ENCODE measurements around the gene AK3. TPM values are rescaled to one million over a fixed set of nuclear protein-coding genes. Genes with fewer than 3 reads are reported as not detected.

Gene AK3
- total RNA-seq, 2 donors from 2014 or later: 51.5 to 59.8 TPM

DNA sequence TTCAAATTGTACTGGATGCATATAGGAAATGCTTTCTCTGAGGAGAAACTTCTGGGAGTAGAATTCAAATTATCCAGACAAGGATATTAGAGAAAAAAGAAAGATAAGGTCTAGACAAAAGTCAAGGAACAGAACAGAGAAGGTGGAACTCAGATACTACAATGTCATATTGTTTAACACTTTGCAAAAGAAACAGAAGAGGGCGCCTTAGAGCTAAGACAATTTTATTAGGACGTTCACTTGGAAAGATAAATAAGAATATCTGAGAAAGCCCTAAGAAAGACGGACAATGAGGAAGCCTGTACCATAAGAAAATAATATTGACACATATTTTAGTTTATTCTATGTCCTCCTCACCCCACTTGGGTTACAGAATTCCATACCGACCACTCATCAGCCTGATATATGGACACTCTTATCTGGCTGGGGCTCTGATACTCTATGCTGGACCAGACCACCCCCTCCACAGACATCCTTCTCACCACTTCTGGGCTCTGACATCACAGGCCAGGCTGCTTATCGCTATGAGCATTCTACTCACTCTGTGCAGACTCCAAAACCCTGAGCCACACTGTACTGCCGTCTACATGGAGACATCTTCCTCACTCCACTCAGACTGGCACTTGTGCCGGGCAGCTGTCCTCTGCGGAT, 9.1 kb upstream of the AK3 start:
- H3K36me3 ChIP-seq (ENCODE audit: control insufficient read depth, insufficient read depth, low read length): no peaks in the 10 kb centered on the region
- H3K27me3 ChIP-seq (ENCODE audit: control insufficient read depth, insufficient read depth, low read length, poor library complexity, severe bottlenecking): no peaks in the 10 kb centered on the region
- no peak overlapping the region for H3K9ac ChIP-seq (ENCODE audit: extremely low read depth, low read length, poor library complexity, severe bottlenecking)
- peak; percentile 80 for TF ChIP-seq CTCF (conservative IDR thresholded peaks at IDR 0.05)
- peaks cover 5% of the 10 kb centered on the region for H3K9me3 Mint-ChIP-seq
- 55 to 73% methylated on average over 5 to 7 of the region's 8 CpGs for WGBS, 2 experiments (ENCODE audit: insufficient coverage in 1 of 2, insufficient read length in 1 of 2)
- no peak overlapping the region for H3K27ac Mint-ChIP-seq
- H3K4me1 Mint-ChIP-seq: no peaks in the 10 kb centered on the region
- no peak overlapping the region for H3K4me3 Mint-ChIP-seq
- no peaks in the 10 kb centered on the region for H3K36me3 Mint-ChIP-seq (ENCODE audit: low read depth)
- H3K4me1 ChIP-seq (ENCODE audit: control insufficient read depth, insufficient read depth, low read length): no peaks in the 10 kb centered on the region
- H3K27ac ChIP-seq (ENCODE audit: low read depth, low read length): no peak overlapping the region
- no peak for DNase-seq
- no peak overlapping the region for H3K4me3 ChIP-seq (ENCODE audit: low read length)
- H3K9me3 ChIP-seq (ENCODE audit: control insufficient read depth, low read length): no peaks in the 10 kb centered on the region
- H3K27me3 Mint-ChIP-seq (ENCODE audit: insufficient read depth): no peaks in the 10 kb centered on the region

DNA sequence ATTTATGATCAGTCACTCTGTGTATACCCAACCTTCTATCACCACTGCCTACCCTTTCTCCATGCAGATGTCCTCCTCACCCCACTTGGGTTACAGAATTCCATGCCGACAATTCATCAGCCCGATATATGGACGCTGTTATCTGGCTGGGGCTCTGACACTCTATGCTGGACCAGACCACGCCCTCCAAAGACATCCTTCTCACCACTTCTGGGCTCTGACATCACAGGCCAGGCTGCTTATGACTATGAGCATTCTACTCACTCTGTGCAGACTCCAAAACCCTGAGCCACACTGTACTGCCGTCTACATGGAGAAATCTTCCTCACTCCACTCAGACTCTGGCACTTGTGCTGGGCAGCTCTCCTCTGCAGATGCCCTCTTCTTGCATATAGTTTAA, 7.6 kb upstream of the AK3 start:
- Histone ChIP-seq H3K27ac (ENCODE audit: low read depth, low read length) (no peak overlapping the region), H3K4me3 (ENCODE audit: low read length) (no peak overlapping the region), H3K36me3 (ENCODE audit: control insufficient read depth, insufficient read depth, low read length) (no peaks in the 10 kb centered on the region), H3K4me1 (ENCODE audit: control insufficient read depth, insufficient read depth, low read length) (no peaks in the 10 kb centered on the region), H3K9me3 (ENCODE audit: control insufficient read depth, low read length) (no peaks in the 10 kb centered on the region), H3K27me3 (ENCODE audit: control insufficient read depth, insufficient read depth, low read length, poor library complexity, severe bottlenecking) (no peaks in the 10 kb centered on the region), H3K9ac (ENCODE audit: extremely low read depth, low read length, poor library complexity, severe bottlenecking) (no peak overlapping the region)
- peaks cover 5% of the 10 kb centered on the region for H3K9me3 Mint-ChIP-seq
- WGBS, 2 experiments (ENCODE audit: insufficient coverage in 1 of 2, insufficient read length in 1 of 2): 93 to 100% methylated on average over 4 to 5 of the region's 5 CpGs
- H3K27me3 Mint-ChIP-seq (ENCODE audit: insufficient read depth): no peaks in the 10 kb centered on the region
- H3K4me1 Mint-ChIP-seq: peaks cover under 1% of the 10 kb centered on the region
- peaks cover 1% of the 10 kb centered on the region for H3K36me3 Mint-ChIP-seq (ENCODE audit: low read depth)
- H3K27ac Mint-ChIP-seq: no peak overlapping the region
- DNase-seq: no peak
- H3K4me3 Mint-ChIP-seq: no peak overlapping the region
- TF ChIP-seq CTCF (conservative IDR thresholded peaks at IDR 0.05): no peak

- DNase-seq: no peak
- H3K27ac Mint-ChIP-seq: no peak overlapping the region
- no peaks in the 10 kb centered on the region for H3K4me1 ChIP-seq (ENCODE audit: control insufficient read depth, insufficient read depth, low read length)
- no peak overlapping the region for H3K9ac ChIP-seq (ENCODE audit: extremely low read depth, low read length, poor library complexity, severe bottlenecking)
- WGBS, 2 experiments (ENCODE audit: insufficient coverage in 1 of 2, insufficient read length in 1 of 2): 91 to 100% methylated on average over 1 to 2 of the region's 2 CpGs
- no peak overlapping the region for H3K4me3 Mint-ChIP-seq
- H3K27me3 ChIP-seq (ENCODE audit: control insufficient read depth, insufficient read depth, low read length, poor library complexity, severe bottlenecking): no peaks in the 10 kb centered on the region
- H3K4me3 ChIP-seq (ENCODE audit: low read length): no peak overlapping the region
- no peak for TF ChIP-seq CTCF (conservative IDR thresholded peaks at IDR 0.05)
- no peaks in the 10 kb centered on the region for H3K9me3 ChIP-seq (ENCODE audit: control insufficient read depth, low read length)
- peaks cover 5% of the 10 kb centered on the region for H3K9me3 Mint-ChIP-seq
- H3K36me3 ChIP-seq (ENCODE audit: control insufficient read depth, insufficient read depth, low read length): no peaks in the 10 kb centered on the region
- H3K27ac ChIP-seq (ENCODE audit: low read depth, low read length): no peak overlapping the region
- H3K36me3 Mint-ChIP-seq (ENCODE audit: low read depth): peaks cover 1% of the 10 kb centered on the region
- H3K27me3 Mint-ChIP-seq (ENCODE audit: insufficient read depth): no peaks in the 10 kb centered on the region
- H3K4me1 Mint-ChIP-seq: peaks cover 16% of the 10 kb centered on the region
Measured at GRCh38 chr9:4746278-4747030, 5.5 kb upstream of the AK3 start.
